HG03571 (cell line): ENCODE data around the gene PLD1.
"Not testable (repeated sequence)": the region's sequence is repeated elsewhere in the genome, so short reads cannot be mapped to it uniquely, and the experiment has no call there.

Source experiments
- ATAC-seq: cut with Tn5 transposase; IDR thresholded peaks from one replicate; pipeline ENCODE4 v1.9.1; 2021; ENCODE audit not compliant: unreplicated experiment

The PLD1 gene

DNA sequence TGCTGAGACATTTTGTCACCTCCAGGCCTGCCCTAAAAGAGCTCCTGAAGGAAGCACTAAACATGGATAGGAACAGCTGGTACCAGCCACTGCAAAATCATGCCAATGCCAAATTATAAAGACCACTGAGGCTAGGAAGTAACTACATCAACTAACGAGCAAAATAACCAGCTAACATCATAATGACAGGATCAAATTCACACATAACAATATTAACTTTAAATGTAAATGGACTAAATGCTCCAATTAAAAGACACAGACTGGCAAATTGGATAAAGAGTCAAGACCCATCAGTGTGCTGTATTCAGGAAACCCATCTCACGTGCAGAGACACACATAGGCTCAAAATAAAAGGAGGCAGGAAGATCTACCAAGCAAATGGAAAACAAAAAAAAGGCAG, 183.5 kb downstream of the PLD1 start:
- ATAC-seq, result not testable (repeated sequence)

DNA sequence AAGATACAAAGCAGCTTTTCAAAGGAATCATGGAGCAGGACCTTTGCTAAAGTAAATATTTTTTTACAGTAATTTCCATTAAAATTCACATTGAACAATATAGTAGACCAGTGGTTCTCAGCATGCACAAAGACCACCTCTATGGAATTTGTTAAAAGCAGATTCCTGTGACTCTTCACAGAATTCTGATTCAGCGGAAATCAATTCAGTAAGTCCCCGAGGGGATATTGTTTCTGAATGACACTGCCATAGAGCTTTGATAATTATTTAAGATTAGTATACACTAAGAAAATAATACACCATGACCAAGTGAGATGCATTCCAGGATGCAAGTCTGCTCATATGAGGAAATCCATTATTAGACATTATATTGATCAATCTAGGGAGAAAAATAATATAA, 188.2 kb downstream of the PLD1 start:
- ATAC-seq, result no peak

DNA sequence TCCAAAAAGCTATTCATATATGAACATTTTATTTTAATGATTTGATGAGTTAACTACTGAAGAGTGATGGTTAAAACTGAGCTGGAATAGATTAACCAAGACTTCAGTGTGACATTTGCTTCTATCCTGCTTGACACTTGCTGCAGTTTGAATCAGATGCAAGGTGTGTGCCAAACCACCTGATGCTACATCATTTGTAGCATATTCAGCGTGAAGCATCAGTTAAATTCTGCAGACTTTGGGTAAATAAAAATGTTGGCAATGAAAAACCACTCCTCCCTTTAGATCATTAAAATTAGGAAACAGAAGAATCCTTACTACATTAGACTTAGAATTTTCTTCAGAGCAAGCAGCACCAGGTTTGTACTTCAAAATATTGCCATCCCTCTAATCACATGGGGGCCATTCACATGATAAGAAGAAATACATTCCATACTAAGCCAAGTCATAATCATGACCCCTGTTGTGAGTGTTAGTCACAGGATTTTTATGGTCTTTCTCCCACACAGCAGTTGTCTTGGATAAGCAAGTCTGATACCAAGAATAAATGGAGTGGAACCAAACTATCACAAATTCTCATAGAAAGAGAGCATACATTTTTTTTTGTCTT, 189.4 kb downstream of the PLD1 start:
- no peak for ATAC-seq

DNA sequence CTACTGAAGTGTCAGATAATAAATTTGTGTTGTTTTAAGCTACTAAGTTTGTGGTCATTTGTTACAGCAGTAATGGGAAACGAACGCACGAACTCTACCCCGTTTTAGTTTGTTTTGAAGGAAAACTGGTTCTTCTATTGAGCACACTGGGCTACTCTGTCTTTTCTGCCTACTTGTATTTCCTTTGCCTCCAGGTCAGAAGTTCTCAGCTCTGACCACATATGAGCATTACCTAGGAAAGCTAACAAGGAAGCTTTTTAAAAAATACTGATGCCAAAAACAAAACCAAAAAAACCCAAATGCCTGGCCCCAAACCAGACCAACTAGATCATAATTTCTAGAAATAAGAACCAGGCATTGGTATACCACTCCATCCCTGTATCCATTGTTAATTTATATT, 193.5 kb downstream of the PLD1 start:
- ATAC-seq, result no peak

DNA sequence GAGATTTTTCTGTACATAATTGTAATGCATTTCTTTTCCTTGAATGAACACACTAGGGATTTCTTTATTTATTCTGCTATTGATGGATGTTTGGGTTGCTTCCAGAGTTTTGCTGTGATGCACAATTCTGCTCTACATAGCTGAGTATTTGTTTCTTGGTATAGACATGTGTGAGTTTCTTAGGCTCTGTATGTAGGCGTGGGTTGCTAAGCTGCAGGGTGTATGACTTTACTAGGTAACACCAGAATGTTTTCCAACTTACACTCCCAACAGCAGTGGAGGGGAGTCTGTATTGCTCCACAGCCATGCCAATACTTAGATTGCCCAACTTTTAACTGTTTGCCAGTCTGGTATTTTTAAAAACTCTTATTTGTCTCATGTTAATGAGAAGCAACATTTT, 194.6 kb downstream of the PLD1 start:
- no peak for ATAC-seq

DNA sequence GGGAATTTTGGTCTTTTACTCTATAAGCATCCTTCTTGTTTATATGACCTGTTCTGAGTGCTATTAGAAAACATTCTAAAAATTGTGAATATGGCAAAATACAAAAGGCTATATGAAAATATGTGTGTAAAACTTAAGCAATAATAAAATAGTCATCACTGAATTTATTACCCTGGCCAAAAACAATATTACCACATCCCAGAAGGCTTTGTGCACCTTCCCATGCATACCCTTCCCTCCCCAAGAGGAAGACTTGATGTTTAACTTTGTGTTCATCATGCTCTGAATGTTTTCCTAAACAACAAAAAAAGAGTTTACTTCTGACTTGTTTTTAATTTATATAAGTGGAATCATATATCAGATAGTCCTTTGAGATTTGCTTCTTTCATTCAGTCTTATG, 195.0 kb downstream of the PLD1 start:
- ATAC-seq, result no peak

DNA sequence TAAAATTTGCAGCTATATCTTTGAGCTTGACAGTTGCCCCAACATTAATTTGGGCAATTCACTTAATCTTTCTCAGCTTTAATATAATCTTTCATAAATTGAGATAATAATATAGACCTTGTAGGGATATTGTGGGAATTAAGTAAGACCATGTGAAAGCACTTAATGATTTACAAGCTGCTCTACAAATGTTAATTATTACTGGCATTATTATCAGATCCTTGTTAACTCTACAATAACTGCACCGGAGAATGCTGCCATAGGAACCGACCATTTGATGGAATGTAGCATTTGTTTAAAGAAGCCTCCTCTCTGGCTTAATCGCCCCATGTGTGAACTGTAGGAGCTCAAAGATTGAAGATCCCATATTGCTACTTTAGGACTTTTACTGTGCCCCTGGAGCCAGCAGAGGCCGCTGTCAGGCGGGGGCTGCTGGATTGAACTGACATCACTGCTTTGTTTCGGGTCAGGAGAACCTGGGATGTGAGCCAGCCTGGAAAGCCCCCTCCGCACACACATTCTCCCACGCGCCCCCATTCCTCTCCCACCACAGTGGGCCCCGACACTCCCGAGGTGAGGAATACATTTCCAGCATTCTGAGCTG, 195.9 kb downstream of the PLD1 start:
- ATAC-seq, result no peak

DNA sequence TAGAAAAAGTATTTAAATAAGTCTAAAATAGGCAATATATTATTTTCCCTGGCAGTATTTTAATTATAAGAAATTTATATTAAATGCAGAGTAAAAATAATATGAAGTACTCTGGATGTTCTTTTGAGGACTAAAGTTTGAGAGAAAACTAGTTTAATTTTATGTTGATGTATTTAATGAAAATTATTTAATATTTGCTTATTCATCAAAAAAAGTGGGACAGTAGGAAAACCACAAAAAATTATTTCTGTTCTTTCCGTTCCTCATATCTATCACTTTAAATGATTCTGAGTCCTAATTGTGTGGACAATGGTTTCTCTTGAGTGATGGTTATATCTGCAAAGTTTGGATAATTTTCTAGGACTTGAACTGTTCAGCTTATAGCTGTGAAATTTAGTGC, 202.8 kb downstream of the PLD1 start:
- ATAC-seq, result no peak

DNA sequence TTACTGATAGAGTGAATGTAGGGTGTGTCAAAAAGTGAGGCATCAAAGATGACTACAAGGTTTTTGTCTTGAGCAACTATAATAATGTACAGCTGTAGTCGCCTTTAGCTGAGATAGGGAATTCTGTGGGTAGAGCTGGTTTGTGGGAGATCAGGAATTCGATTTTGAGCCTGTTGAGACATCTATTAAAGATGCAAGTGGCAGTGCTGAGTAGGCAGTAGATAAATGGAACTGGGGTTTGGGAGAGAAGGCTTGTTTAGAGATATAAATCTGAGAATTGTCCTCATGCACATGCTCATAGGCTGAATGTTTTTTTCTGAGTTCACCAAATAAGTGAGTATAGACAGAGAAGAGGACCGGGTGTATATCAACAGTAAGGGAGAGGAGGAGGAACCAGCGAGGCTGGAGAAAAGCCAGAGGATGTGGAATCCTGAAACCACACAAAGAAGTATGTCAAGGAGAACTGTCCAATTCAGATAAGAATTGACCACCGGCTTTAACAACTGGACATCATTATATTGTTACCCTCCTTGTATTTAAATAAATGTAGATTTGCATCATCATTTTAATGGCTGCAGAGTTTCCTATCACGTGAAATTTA, 204.0 kb downstream of the PLD1 start:
- ATAC-seq, result no peak

DNA sequence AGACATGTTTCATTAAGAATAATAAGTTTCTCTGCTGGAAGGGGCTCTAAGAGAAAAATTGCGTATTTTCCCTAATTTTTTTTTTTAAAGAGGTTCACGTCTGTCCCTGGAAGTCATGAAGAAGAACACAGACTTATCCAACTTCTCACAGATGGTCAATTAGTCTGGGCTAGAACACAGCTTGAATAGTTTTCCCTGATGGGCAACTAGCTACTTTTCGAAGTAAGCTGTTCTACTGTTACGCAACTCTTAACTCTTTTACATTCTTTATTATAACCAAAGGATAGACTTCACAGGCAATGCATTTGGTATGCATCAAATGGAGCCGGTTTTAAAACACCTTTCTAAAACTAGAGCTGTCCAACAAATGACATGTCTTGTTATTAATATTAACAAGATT, 205.9 kb downstream of the PLD1 start:
- no peak for ATAC-seq

DNA sequence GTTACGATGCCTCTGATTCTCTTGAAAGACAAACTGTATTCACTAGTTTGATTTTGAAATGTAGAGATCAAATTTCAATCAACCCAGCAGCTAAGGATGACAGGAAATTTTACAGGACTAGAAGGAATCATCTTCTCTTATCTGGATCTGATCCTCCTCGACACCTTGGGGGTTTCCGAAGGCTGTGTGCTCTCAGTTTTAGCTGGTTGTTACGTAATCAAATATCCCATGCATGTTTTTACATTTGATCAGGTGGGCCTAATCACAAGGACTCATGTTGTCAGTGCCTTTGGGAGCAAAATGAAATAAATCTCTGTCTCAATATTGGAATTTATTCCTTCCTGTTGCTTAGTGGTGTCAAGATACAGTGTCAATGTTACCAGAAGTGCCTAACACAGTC, 208.2 kb downstream of the PLD1 start:
- no peak for ATAC-seq

DNA sequence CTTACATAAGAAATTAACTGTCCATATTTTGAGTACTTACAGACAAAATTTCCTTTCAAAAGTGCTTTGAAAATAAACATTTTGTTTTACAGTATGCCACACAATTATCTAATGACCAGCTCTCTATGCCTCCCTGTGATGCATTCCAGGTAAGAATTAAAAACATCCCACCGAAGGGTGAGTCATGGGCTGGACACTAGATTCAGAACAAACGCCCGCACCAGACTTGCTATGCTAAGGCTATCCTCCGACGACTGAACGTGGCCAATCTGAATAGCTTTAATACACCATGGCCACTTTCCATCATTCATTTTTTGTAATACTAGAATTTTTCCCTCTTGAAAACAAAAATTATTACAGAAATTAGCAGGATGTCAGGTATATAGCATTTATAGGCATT, 210.3 kb downstream of the PLD1 start:
- no peak for ATAC-seq

DNA sequence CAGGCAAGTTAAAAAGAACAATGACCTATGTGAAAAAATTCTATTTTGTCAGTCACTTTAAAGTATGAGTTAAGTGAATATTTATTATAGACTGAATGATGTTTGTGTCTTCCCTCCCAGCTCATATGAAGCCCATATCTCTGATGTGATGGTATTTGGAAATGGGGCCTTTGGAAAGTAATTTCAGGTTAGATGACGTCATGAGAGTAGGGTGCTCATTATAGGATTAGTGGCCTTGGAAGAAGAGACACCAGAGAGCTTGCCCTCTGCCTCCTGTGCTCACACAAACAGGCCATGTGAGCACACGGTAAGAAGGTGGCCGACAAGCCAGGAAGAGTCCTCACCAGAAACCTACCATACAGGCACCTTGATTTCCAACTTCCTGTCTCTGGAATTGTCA, 211.3 kb downstream of the PLD1 start:
- ATAC-seq, result no peak

DNA sequence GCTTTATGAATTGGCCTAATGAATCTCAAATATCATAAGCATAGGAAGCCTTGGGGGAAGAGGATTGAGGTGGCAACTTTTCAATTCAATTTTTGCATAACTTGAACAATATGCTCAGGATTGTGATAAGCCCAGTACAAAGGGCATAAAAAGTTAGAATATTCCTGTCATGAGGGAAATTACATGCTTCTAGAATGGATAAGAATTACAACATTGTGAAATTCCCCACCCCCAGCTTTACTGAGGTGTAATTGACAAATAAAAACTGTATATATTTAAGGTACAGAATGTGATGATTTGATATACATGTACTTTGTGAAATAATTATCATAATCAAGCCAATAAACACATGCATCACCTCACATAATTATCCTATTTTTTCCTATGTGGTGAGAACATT, 217.5 kb downstream of the PLD1 start:
- ATAC-seq, result no peak

DNA sequence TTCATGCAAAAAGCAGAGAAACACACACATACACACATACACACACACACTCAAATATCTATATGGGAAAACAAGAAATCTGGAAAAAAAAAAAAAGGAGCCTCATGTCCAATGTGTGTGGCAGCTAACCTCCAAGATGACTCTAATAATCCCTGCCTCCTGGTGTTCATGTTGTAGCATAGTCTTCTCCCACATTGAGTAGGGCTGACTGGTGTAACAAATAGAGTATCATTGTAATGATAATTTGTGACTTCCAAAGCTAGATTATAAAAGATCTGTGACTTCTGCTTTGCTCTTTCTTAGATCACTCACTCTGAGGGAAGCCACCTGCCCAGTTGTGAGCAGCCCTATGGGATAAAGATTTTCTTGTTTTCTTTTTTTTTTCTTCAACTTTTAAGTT, 219.2 kb downstream of the PLD1 start:
- ATAC-seq, result no peak

DNA sequence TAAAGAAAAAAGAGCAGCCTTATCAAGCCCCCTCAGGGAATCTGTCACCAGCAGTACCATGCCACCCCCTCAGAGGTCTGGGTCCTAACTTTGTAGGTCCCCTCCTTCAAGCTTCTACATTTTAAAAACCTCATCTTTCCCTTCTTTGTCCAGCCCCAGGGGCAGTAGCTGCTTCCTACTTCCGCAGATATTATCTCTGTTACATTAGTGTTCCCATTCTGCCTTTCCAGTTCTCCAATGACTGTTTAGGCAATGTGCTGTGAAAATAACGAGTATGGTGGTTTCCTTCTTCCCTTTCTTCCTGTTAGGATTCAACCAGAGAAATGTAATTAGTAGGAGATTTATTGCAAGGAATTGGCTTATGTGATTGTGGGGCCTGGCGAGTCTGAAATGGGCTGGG, 224.0 kb downstream of the PLD1 start:
- ATAC-seq, result no peak

DNA sequence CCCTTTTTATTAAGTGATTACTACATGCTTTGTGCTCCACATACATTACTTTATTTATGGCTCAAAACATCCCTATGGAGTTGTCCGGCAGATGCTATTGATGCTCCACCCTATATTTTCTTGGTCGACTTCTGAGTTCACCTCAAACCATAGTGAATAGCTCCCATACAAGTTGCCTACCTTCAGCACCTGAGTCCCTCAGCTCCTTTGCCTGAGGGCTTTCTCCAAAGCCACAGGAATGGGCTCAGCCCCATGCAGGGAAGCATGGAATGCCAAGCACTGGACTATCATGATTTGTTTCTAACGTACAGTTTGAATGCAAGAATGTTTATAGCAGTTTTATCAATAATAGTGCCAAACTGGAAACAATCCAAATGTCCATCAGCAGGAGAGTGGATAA, 225.2 kb downstream of the PLD1 start:
- ATAC-seq, result no peak

DNA sequence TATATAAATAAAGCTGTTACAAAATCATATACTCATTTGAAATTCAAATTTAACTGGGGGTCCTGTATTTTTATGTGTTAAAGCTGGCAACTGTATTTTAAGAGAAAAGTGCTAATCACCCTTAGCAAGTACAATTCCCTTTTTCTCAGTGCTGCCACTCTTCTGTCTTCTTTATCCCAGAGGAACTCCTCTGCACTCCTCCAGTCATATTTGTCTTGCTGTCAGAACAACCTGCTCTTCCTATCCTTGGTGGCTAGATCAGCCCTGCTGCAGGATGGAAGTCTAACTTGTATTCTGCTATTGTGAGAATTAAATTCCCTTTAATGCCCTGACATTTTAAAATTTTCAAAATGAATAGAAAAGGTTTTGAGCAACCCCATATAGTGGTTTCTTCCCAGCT, 226.2 kb downstream of the PLD1 start:
- no peak for ATAC-seq

DNA sequence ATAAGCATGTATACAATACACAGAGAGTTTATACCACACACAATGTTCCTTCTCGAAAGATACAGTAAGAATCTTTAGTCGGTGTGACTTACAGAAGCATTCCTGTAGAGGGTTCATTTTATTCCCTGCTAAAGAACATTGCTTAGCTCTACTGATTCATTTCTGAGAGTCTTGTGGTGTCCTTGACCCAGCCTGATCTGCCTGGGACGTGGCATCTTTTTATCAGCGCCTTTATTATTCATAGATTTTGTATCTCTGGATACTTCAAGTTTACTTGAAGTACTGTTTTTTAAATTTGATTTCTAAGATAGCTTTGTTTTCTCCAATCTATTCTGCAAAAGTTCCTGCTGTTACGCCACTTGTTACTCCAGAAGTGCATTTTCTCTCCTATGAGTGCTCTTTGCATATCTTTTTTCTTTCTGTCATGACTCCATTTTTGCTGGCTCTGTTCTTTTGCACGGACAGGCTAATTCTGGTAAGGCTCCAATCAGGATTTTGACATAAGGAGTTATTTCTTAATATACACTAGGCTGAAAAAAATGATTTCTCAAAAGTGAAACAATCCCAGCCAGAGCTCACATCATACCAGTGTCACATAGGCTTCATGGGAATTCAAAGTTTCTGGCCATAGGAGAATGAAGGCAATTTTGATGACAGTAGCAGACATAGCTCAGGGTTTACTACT, 235.6 kb downstream of the PLD1 start:
- no peak for ATAC-seq

DNA sequence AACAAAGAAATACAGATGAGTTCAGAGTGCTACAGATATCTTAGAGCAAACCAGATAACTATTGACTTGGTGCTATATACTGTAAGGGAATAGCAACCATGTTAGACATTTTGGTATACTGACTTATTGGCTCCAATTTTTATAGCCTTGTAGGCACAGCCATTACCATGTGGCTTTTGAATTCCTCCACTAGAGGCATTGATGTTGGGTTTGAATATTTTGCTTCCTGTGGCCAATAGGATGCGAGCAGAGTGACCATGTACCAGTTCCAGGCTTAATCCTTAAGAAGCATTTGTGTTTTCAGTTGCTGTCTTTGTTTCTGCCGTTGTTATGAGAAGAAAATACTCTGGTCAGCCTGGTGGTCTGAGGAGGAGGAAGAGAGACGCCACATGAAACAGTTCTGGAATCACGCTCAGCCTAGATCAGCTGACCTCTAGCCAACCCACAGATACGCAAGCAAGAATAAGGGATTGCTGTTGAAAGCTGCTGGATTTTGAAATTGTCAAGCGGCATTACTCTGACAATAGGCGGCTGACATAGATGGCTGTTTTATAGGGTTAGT, 240.6 kb downstream of the PLD1 start:
- ATAC-seq, result no peak

DNA sequence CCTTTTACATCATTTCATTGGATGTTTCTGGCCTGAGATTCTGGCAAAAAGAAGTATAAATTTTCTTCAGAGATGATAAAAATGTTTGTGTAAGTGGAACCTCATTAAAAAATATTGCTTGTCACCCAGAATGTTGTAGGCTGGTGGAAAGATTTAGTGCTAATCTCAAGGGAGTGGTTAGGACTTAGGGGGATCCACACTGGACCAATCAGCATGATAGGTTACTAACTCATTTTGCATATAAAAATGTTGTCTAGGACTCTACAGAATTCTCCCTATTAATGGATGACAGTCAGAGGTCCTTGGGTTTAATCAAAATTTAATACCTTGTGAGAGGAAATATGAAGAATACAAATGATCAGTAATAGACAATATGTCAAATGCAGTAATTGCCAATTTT, 241.5 kb downstream of the PLD1 start:
- ATAC-seq, result no peak

DNA sequence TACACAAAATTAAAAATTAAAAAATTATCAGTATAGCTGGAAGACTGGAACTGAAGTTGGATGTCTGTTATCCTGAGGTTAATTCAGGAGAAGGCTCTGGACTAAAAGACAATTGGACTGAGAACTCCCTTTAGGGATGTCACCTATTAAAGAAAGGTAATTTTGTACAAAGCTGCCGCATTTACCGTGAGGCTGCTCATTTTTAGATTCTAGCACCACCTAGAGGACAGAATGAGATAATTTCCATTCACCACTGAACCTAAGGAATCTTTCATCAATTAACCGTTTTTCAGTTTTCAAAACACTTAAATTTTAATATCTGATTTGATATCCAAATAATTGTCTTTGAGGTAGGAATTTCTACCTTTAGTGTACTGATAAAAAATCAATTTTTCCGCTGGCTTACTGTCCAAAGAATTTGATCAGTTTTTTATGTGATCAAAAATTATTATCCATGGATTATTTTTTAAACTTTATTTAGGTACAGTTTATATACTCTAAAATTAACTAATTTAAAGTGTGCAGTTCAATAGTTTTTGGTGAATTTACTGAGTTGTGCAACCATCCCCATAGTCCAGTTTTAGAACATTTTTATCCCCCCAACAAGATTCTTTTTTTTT, 243.4 kb downstream of the PLD1 start:
- no peak for ATAC-seq
